Measurements from ENCODE around the gene FOXC1. TPM values are rescaled to one million over a fixed set of nuclear protein-coding genes. Genes with fewer than 3 reads are reported as not detected.

Gene FOXC1
- total and polyA plus RNA-seq, 2 experiments from 2014 or later: 0.60 to 1.1 TPM

DNA sequence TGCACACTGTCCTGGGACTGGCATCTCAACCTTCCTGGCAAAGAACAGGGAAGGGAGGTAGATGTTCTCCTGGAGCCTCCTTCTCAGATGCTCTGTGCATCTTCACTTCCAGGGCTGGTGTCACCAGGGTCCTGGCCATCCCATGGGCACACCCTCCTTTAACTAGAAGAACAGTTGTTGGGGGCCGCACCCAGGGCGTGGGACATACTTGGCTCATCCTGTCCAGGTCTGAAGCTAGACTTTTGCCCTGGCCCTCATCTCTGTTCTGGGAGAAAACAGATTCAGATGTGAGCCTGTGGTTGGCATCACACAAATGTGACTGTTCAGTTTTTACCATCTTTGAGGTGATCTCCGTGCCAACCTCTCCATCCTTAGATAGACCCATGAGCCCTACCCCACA, 41.6 kb downstream of the FOXC1 start:
- no peak overlapping the region for H3K27ac ChIP-seq
- 94% methylated on average over 3 of the region's 3 CpGs for WGBS (ENCODE audit: low lambda C conversion rate, missing lambda C conversion rate)
- TF ChIP-seq, protein P1, sequence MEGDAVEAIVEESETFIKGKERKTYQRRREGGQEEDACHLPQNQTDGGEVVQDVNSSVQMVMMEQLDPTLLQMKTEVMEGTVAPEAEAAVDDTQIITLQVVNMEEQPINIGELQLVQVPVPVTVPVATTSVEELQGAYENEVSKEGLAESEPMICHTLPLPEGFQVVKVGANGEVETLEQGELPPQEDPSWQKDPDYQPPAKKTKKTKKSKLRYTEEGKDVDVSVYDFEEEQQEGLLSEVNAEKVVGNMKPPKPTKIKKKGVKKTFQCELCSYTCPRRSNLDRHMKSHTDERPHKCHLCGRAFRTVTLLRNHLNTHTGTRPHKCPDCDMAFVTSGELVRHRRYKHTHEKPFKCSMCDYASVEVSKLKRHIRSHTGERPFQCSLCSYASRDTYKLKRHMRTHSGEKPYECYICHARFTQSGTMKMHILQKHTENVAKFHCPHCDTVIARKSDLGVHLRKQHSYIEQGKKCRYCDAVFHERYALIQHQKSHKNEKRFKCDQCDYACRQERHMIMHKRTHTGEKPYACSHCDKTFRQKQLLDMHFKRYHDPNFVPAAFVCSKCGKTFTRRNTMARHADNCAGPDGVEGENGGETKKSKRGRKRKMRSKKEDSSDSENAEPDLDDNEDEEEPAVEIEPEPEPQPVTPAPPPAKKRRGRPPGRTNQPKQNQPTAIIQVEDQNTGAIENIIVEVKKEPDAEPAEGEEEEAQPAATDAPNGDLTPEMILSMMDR (IDR thresholded peaks at IDR 0.05; ENCODE audit: poor library complexity): no peak
- no peak for TF ChIP-seq EZH2 (IDR thresholded peaks at IDR 0.05; ENCODE audit: borderline replicate concordance)
- no peak for TF ChIP-seq EZH2phosphoT487 (IDR thresholded peaks at IDR 0.05; ENCODE audit: low read depth, severe bottlenecking, unreplicated experiment)
- no peaks in the 10 kb centered on the region for H3K36me3 ChIP-seq (replicated peaks; ENCODE audit: insufficient read depth, low read depth)
- no peaks in the 10 kb centered on the region for H3K9me3 ChIP-seq (ENCODE audit: low read depth)
- H3K4me3 ChIP-seq: no peak overlapping the region
- no peaks in the 10 kb centered on the region for H3K4me1 ChIP-seq (ENCODE audit: insufficient read depth)
- H3K4me2 ChIP-seq: no peak overlapping the region
- H2AFZ ChIP-seq: no peak overlapping the region
- no peaks in the 10 kb centered on the region for H4K20me1 ChIP-seq (ENCODE audit: insufficient read depth, poor library complexity, severe bottlenecking)
- H3K27me3 ChIP-seq: no peaks in the 10 kb centered on the region
- no peaks in the 10 kb centered on the region for H3K79me2 ChIP-seq
- no peaks in the 10 kb centered on the region for H3K9me2 ChIP-seq (replicated peaks; ENCODE audit: insufficient read depth)
- DNase-seq (ENCODE audit: low spot score): no peak

DNA sequence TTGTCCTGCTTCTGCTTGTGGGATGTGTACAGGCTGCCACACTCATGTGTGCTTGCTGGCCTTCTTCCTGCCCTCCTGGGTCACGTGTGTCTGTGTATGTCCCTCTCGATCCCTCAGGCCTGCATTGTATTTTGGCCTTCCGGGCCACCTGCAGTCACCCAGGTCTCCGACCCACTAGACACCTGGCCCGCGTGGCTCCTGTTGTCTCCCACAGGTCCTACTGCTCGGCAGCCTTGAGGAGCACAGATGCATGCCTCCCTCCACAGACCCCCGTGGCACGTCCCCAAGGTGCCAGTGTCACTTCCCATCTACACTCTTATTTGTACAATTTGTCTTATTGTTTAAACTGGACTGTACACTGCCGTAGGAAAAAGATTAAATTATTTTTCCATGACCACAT, 43.1 kb downstream of the FOXC1 start:
- WGBS (ENCODE audit: low lambda C conversion rate, missing lambda C conversion rate): 95% methylated on average over 10 of the region's 10 CpGs
- Histone ChIP-seq H4K20me1 (ENCODE audit: insufficient read depth, poor library complexity, severe bottlenecking) (no peaks in the 10 kb centered on the region), H2AFZ (no peak overlapping the region), H3K36me3 (replicated peaks; ENCODE audit: insufficient read depth, low read depth) (no peaks in the 10 kb centered on the region), H3K9me2 (replicated peaks; ENCODE audit: insufficient read depth) (no peaks in the 10 kb centered on the region), H3K27me3 (no peaks in the 10 kb centered on the region), H3K4me1 (ENCODE audit: insufficient read depth) (no peaks in the 10 kb centered on the region), H3K4me2 (no peak overlapping the region), H3K4me3 (no peak overlapping the region), H3K9me3 (ENCODE audit: low read depth) (no peaks in the 10 kb centered on the region), H3K79me2 (no peaks in the 10 kb centered on the region), H3K27ac (no peak overlapping the region)
- no peak for DNase-seq (ENCODE audit: low spot score)
- TF ChIP-seq EZH2 (IDR thresholded peaks at IDR 0.05; ENCODE audit: borderline replicate concordance) (no peak), EZH2phosphoT487 (IDR thresholded peaks at IDR 0.05; ENCODE audit: low read depth, severe bottlenecking, unreplicated experiment) (no peak)
- TF ChIP-seq, protein P1 (IDR thresholded peaks at IDR 0.05; ENCODE audit: poor library complexity): no peak

- H3K9me2 ChIP-seq (replicated peaks; ENCODE audit: insufficient read depth): no peaks in the 10 kb centered on the region
- no peaks in the 10 kb centered on the region for H3K27me3 ChIP-seq
- no peak for DNase-seq (ENCODE audit: low spot score)
- TF ChIP-seq EZH2 (IDR thresholded peaks at IDR 0.05; ENCODE audit: borderline replicate concordance): no peak
- TF ChIP-seq, protein P1 (IDR thresholded peaks at IDR 0.05; ENCODE audit: poor library complexity): no peak
- TF ChIP-seq EZH2phosphoT487 (IDR thresholded peaks at IDR 0.05; ENCODE audit: low read depth, severe bottlenecking, unreplicated experiment): no peak
- H2AFZ ChIP-seq: no peak overlapping the region
- H3K79me2 ChIP-seq: no peaks in the 10 kb centered on the region
- H3K4me3 ChIP-seq: no peak overlapping the region
- H3K36me3 ChIP-seq (replicated peaks; ENCODE audit: insufficient read depth, low read depth): no peaks in the 10 kb centered on the region
- WGBS (ENCODE audit: low lambda C conversion rate, missing lambda C conversion rate): 89% methylated on average over 4 of the region's 4 CpGs
- H3K27ac ChIP-seq: no peak overlapping the region
- H3K4me2 ChIP-seq: no peak overlapping the region
- no peaks in the 10 kb centered on the region for H3K9me3 ChIP-seq (ENCODE audit: low read depth)
- H3K4me1 ChIP-seq (ENCODE audit: insufficient read depth): no peaks in the 10 kb centered on the region
- no peaks in the 10 kb centered on the region for H4K20me1 ChIP-seq (ENCODE audit: insufficient read depth, poor library complexity, severe bottlenecking)
Measured at GRCh38 chr6:1654054-1654453, 44.3 kb downstream of the FOXC1 start.

Measured in hepatocyte (in vitro differentiated cells).